Osteoblast (primary cell): ENCODE measurements around the gene FBXW8. TPM values are rescaled to one million over a fixed set of nuclear protein-coding genes. Genes with fewer than 3 reads are reported as not detected.

ENCODE experiments used
- DNase-seq: peaks from one replicate; pipeline ENCODE4 v3.0.0; 2011; ENCODE audit warnings: low spot score, mixed read lengths; ENCODE audit not compliant: insufficient read length; ENCODE audit errors: missing footprints
- H2AFZ ChIP-seq: 2 replicates; pipeline ENCODE4 v1.6.0; 2011; ENCODE audit warnings: mild to moderate bottlenecking, low read length
- H3K27ac ChIP-seq: 2 replicates; pipeline ENCODE4 v1.5.1; 2011; ENCODE audit warnings: mild to moderate bottlenecking, low read depth, low read length, moderate library complexity
- H3K27me3 ChIP-seq: 2 replicates; pipeline ENCODE4 v1.6.0; 2012; ENCODE audit warnings: mild to moderate bottlenecking, control low read depth, inconsistent platforms, low read length, moderate library complexity; ENCODE audit not compliant: insufficient read depth
- H3K36me3 ChIP-seq: 2 replicates; pipeline ENCODE4 v1.5.1; 2011; ENCODE audit warnings: mild to moderate bottlenecking, low read length, control low read depth, moderate library complexity; ENCODE audit not compliant: insufficient read depth
- H3K4me1 ChIP-seq: 2 replicates; pipeline ENCODE4 v1.5.1; 2011; ENCODE audit warnings: mild to moderate bottlenecking, low read length, control low read depth, moderate library complexity; ENCODE audit not compliant: insufficient read depth
- H3K4me2 ChIP-seq: 2 replicates; pipeline ENCODE4 v1.6.0; 2011; ENCODE audit warnings: mild to moderate bottlenecking, low read length; ENCODE audit not compliant: insufficient read depth
- H3K4me3 ChIP-seq: fragments of 200-600 bp; sonication (generic); 3 replicates; pipeline ENCODE4 v1.5.1; 2012; ENCODE audit warnings: mild to moderate bottlenecking, low read length, inconsistent platforms; ENCODE audit not compliant: insufficient read depth
- H3K79me2 ChIP-seq: 2 replicates; pipeline ENCODE4 v1.6.0; 2012; ENCODE audit warnings: mild to moderate bottlenecking, low read length, control low read depth, inconsistent platforms; ENCODE audit not compliant: insufficient read depth
- H3K9me3 ChIP-seq: 2 replicates; pipeline ENCODE4 v1.5.1; 2011; ENCODE audit warnings: low read depth, low read length, control low read depth
- H4K20me1 ChIP-seq: 2 replicates; pipeline ENCODE4 v1.6.0; 2012; ENCODE audit warnings: mild to moderate bottlenecking, low read length, control low read depth; ENCODE audit not compliant: insufficient read depth
- total RNA-seq: library from RNA; depleted of rRNA; stranded (reverse); fragments of >200 nt; gene quantifications from 2 replicates; pipeline ENCODE4 v1.2.3, GENCODE V29; 2012
- TF ChIP-seq, protein P1 (sequence below): IDR thresholded peaks from 2 replicates; pipeline ENCODE4 v1.5.1; 2011; ENCODE audit warnings: mild to moderate bottlenecking, low read depth, low read length, moderate library complexity; ENCODE audit errors: extremely low read depth

The FBXW8 gene
- total RNA-seq, 1 donor = 27.5 TPM

DNA sequence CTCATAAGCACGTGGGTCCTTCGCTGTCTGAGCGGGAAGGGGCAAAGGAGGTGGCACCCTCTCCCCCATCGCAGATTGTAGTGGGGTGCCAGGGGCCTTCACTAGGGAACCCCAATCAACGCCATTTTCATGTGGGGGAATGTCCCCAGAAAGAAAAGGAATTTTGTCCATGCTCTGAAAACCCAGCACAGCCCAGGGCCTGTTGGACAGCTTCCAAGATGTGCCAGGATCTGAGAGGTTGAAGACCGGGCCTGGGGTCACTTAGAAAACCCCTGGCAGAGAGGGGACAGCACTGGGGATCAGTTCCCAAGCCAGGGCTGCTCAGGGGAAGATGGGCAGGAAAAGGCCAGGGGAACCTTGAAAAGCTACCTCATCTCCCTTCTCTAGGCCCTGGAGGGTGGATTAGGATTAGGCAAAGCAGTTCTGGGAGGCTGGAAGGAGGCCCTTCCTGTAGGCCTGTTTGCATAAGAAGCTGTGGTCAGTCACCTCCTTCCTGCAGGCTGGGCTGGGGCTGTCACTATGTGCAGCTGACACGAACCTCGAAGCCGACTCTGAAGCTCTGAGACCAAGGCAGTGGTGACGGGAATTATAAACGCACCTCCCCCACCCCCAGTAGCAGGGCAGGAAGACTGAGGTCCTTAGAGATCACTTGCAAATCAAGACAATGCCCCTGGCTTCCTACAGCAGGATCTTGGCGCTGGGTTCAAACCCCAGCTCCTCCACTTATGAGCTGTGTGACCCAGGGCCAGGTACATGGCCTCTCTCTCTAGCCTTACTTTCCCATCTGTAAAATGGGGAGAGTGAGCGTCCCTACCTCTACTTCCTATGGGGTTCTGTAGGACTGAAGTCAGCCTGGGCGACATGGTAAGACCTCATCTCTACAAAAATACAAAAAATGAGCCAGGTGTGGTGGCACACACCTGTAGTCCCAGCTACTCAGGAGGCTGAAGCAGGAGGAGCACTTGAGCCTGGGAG lies 159.5 kb downstream of the FBXW8 start:
- Histone ChIP-seq H3K4me1 (no peaks in the 10 kb centered on the region), H4K20me1 (no peaks in the 10 kb centered on the region)

DNA sequence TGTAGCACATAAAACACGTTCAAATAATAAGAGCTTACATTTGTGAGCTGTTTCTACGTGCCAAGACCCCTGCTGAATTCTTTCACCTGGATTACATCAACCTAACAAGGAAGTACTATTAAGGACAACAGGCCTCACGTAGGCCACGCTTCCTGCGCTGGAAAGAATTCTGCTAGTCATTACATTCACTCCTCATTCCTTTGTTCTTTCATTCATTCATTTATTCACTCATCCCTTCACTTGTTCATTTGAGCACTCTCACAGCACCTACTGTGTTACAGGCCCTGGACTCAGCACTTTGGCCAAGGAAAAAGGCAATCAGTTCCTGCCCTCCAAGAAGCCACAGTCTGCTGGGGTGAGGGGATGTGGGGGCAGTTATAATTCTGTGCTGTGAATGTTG lies 160.3 kb downstream of the FBXW8 start:
- no peaks in the 10 kb centered on the region for H3K9me3 ChIP-seq
- H2AFZ ChIP-seq = no peak overlapping the region
- no peak overlapping the region for H3K4me2 ChIP-seq
- no peak overlapping the region for H3K4me3 ChIP-seq
- H3K27me3 ChIP-seq = no peaks in the 10 kb centered on the region
- H3K36me3 ChIP-seq = no peaks in the 10 kb centered on the region
- no peaks in the 10 kb centered on the region for H3K79me2 ChIP-seq
- no peaks in the 10 kb centered on the region for H4K20me1 ChIP-seq
- TF ChIP-seq, protein P1, sequence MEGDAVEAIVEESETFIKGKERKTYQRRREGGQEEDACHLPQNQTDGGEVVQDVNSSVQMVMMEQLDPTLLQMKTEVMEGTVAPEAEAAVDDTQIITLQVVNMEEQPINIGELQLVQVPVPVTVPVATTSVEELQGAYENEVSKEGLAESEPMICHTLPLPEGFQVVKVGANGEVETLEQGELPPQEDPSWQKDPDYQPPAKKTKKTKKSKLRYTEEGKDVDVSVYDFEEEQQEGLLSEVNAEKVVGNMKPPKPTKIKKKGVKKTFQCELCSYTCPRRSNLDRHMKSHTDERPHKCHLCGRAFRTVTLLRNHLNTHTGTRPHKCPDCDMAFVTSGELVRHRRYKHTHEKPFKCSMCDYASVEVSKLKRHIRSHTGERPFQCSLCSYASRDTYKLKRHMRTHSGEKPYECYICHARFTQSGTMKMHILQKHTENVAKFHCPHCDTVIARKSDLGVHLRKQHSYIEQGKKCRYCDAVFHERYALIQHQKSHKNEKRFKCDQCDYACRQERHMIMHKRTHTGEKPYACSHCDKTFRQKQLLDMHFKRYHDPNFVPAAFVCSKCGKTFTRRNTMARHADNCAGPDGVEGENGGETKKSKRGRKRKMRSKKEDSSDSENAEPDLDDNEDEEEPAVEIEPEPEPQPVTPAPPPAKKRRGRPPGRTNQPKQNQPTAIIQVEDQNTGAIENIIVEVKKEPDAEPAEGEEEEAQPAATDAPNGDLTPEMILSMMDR = no peak
- no peak overlapping the region for H3K27ac ChIP-seq
- H3K4me1 ChIP-seq = no peaks in the 10 kb centered on the region
- DNase-seq = no peak

More for the DNA sequence above, 159.5 kb downstream of the FBXW8 start:
- no peak for DNase-seq
- H3K36me3 ChIP-seq = no peaks in the 10 kb centered on the region
- no peak overlapping the region for H2AFZ ChIP-seq
- no peak overlapping the region for H3K4me3 ChIP-seq
- H3K79me2 ChIP-seq = no peaks in the 10 kb centered on the region
- H3K27me3 ChIP-seq = no peaks in the 10 kb centered on the region
- TF ChIP-seq, protein P1 = no peak
- H3K4me2 ChIP-seq = no peak overlapping the region
- H3K27ac ChIP-seq = no peak overlapping the region
- no peaks in the 10 kb centered on the region for H3K9me3 ChIP-seq

DNA sequence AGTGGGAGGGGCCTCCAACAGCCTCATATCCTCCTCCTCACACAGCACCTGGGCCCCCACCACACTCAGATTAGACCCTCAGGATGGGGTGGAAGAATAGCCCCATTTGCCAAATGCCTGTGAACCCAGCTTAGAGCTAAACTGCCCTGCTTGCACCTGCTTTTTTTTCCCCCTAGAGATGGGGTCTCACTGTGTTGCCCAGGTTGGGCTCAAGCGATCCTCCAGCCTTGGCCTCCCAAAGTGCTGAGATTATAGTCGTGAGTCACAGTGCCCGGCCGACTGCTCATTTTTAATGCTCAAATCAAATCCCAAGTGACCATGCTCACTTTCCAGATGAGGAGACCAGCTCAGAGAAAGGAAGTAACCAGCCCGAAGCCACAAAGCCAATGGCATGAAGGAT lies 161.4 kb downstream of the FBXW8 start:
- Histone ChIP-seq H3K4me3 (no peak overlapping the region), H3K27ac (no peak overlapping the region), H3K27me3 (no peaks in the 10 kb centered on the region), H2AFZ (no peak overlapping the region), H3K9me3 (no peaks in the 10 kb centered on the region), H3K79me2 (no peaks in the 10 kb centered on the region), H3K4me1 (no peaks in the 10 kb centered on the region), H3K4me2 (no peak overlapping the region), H4K20me1 (no peaks in the 10 kb centered on the region), H3K36me3 (no peaks in the 10 kb centered on the region)
- TF ChIP-seq, protein P1 = no peak
- no peak for DNase-seq

DNA sequence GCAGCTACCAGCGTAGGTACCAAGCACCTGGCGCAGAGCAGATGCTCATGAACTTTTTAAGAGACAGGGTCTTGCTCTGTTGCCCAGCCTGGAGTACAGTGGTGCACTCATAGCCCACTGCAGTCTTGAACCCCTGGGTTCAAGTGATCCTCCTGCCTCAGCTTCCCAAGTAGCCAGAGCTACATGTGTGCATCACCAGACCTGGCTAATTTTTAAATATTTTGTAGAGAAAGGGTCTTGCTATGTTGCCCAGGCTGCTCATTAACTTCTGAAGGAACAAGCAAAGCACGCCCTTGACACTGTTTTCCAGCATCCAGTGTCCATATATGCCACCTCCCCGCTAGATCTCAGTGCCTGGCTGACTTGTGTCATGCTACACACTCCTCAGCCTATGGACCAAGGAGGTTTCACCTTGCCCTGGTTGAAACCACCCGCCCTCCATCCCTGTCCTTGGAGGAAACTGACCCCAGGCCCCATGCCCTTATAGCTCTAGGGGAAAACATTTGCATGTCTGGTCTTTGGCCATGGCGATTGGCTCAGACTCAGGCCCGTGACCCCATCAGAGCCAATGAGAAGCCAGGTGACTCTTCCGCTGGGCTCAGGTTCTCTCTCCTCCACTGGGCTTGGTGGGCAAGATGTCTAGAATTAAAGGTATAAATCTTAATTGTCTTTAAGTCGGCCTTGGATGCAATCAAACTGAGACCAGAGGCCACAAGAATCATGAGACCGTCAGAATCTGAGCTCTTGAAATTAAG lies 162.2 kb downstream of the FBXW8 start:
- Histone ChIP-seq H3K4me3 (no peak overlapping the region), H3K9me3 (no peaks in the 10 kb centered on the region), H3K27me3 (no peaks in the 10 kb centered on the region), H3K79me2 (no peaks in the 10 kb centered on the region), H2AFZ (no peak overlapping the region), H3K4me1 (no peaks in the 10 kb centered on the region), H3K27ac (no peak overlapping the region), H3K36me3 (no peaks in the 10 kb centered on the region), H3K4me2 (no peak overlapping the region), H4K20me1 (no peaks in the 10 kb centered on the region)
- TF ChIP-seq, protein P1 = no peak
- no peak for DNase-seq
